PC-9 (cell line): ENCODE data around the gene LRRC32. TPM values are rescaled to one million over a fixed set of nuclear protein-coding genes. Genes with fewer than 3 reads are reported as not detected.

Source experiments
- BruUV-seq: library from RNA; stranded (reverse); fragments of 400-500 nt; replicated peaks from 2 replicates; lab custom pipeline; 2021; lab: Mats Ljungman, UMichigan
- CTCF ChIA-PET: fragments of 300-600 bp; sonication (Branson Sonifier 250); formaldehyde crosslinking; loops from one replicate; lab custom pipeline; 2022; ENCODE audit warnings: antibody characterized with exemption; lab: Charles Lee
- POLR2A ChIA-PET: fragments of 300-600 bp; sonication (Branson Sonifier 250); formaldehyde crosslinking; loops from one replicate; lab custom pipeline; 2022; ENCODE audit warnings: antibody characterized with exemption; ENCODE audit not compliant: unreplicated experiment; lab: Charles Lee
- DNase-seq, 2 experiments: peaks; one replicate each; pipeline versions ENCODE4 v3.0.0 to v3.0.0-alpha.2; 2015 to 2022; ENCODE audit warnings: mixed read lengths in 1 of 2
- H2AFZ ChIP-seq: fragments of 200-600 bp; sonication (generic); 2 replicates; pipeline ENCODE4 v1.8.1; 2017; ENCODE audit warnings: antibody characterized with exemption
- H3F3A ChIP-seq: fragments of 200-600 bp; sonication (generic); 2 replicates; pipeline ENCODE4 v1.8.1; 2017; ENCODE audit warnings: antibody characterized with exemption, mild to moderate bottlenecking, low read depth; ENCODE audit not compliant: insufficient read depth
- H3K27ac ChIP-seq: fragments of 200-600 bp; sonication (generic); 2 replicates; pipeline ENCODE4 v1.6.1; 2016; ENCODE audit warnings: mixed run types
- H3K27me3 ChIP-seq: fragments of 200-600 bp; sonication (generic); 2 replicates; pipeline ENCODE4 v1.6.1; 2016; ENCODE audit warnings: low read depth, mixed run types; ENCODE audit not compliant: insufficient read depth
- H3K36me3 ChIP-seq: fragments of 200-600 bp; sonication (generic); 2 replicates; pipeline ENCODE4 v1.6.1; 2016; ENCODE audit warnings: low read depth, mixed run types
- H3K4me1 ChIP-seq: fragments of 200-600 bp; sonication (generic); replicated peaks from 2 replicates; pipeline ENCODE4 v1.6.1; 2016; ENCODE audit warnings: mixed run types; ENCODE audit not compliant: insufficient read depth
- H3K4me2 ChIP-seq: fragments of 200-600 bp; sonication (generic); 2 replicates; pipeline ENCODE4 v1.6.1; 2017; ENCODE audit warnings: mixed run types
- H3K4me3 ChIP-seq: fragments of 200-600 bp; sonication (generic); 2 replicates; pipeline ENCODE4 v1.6.1; 2016; ENCODE audit warnings: mixed run types
- H3K79me2 ChIP-seq: fragments of 200-600 bp; sonication (generic); 2 replicates; pipeline ENCODE4 v1.6.1; 2017; ENCODE audit warnings: low read depth, mixed run types
- H3K9me2 ChIP-seq: fragments of 200-600 bp; sonication (generic); 2 replicates; pipeline ENCODE4 v1.8.1; 2017; ENCODE audit warnings: mild to moderate bottlenecking; ENCODE audit not compliant: insufficient read depth
- H3K9me3 ChIP-seq: fragments of 200-600 bp; sonication (generic); 2 replicates; pipeline ENCODE4 v1.8.1; 2016; ENCODE audit warnings: low read depth; ENCODE audit not compliant: insufficient read depth
- H4K20me1 ChIP-seq: fragments of 200-600 bp; sonication (generic); 2 replicates; pipeline ENCODE4 v1.8.1; 2017; ENCODE audit not compliant: insufficient read depth
- CTCF ChIP-seq: fragments of 200-600 bp; sonication (generic); conservative IDR thresholded peaks from 2 replicates; pipeline ENCODE4 v1.6.1; 2017; ENCODE audit warnings: mixed run types, antibody characterized with exemption, mild to moderate bottlenecking, moderate library complexity
- EZH2 ChIP-seq: fragments of 200-600 bp; sonication (generic); IDR thresholded peaks from 2 replicates; pipeline ENCODE4 v1.8.0; 2017; ENCODE audit warnings: antibody characterized with exemption, low read depth
- intact Hi-C: fragments of 100-400 bp; cut with micrococcal nuclease; formaldehyde crosslinking; loops from one replicate; pipeline ENCODE4 v1.10.0; 2022; ENCODE audit not compliant: unreplicated experiment
- total RNA-seq: library from RNA; stranded (reverse); gene quantifications from 2 replicates; pipeline ENCODE4 v1.2.3, GENCODE V29; 2021

Gene LRRC32
- total RNA-seq, 1 experiment from 2014 or later, result not detected

- intact Hi-C loops, result no loop called here
- BruUV-seq, result no TSS peak
- CTCF ChIA-PET, result no interaction called here
These were observed 11.6 kb downstream of the LRRC32 start for GRCh38 chr11:76658651-76659650.

DNA sequence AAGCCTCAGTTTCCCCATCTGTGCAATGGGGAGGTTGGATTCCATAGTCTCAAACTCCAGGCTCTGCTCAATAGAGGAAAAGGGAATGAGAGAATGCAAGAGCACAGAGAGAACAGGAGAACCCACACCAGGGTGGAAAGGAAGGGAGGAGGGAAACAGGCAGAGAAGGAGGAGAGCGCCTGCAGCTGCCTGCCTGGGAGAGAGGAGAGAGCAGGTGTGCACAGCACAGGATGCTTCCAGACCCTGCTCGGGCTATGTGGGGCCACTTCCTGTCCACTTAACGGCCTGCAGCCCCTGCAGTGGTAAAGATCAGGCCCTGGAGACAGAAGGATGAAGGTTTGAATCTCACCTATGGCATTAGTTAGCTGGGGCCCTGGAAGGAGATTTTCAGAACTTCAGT, 12.3 kb downstream of the LRRC32 start:
- DNase-seq, result no peak
- H4K20me1 ChIP-seq, result no peaks in the 10 kb centered on the region
- H3K27ac ChIP-seq, result no peak overlapping the region
- no peaks in the 10 kb centered on the region for H3K9me2 ChIP-seq
- TF ChIP-seq CTCF (no peak), EZH2 (no peak)
- BruUV-seq, result no TSS peak
- no peaks in the 10 kb centered on the region for H3K9me3 ChIP-seq
- H3K4me2 ChIP-seq, result no peak overlapping the region
- CTCF ChIA-PET, result no interaction called here
- H3K4me1 ChIP-seq, result no peaks in the 10 kb centered on the region
- H3K27me3 ChIP-seq, result peaks cover 28% of the 10 kb centered on the region; the same call in 1 of the 2 replicates
- no peak overlapping the region for H3K4me3 ChIP-seq
- POLR2A ChIA-PET, result no interaction called here
- intact Hi-C loops, result no loop called here
- no peak overlapping the region for H2AFZ ChIP-seq
- H3F3A ChIP-seq, result no peaks in the 10 kb centered on the region
- H3K36me3 ChIP-seq, result no peaks in the 10 kb centered on the region
- H3K79me2 ChIP-seq, result no peaks in the 10 kb centered on the region

More at GRCh38 chr11:76658651-76659650, 11.6 kb downstream of the LRRC32 start:
- no peaks in the 10 kb centered on the region for H3K9me2 ChIP-seq
- H3K9me3 ChIP-seq, result no peaks in the 10 kb centered on the region
- no peaks in the 10 kb centered on the region for H3F3A ChIP-seq
- no peak overlapping the region for H3K4me3 ChIP-seq
- no peak overlapping the region for H2AFZ ChIP-seq
- no peak overlapping the region for H3K4me2 ChIP-seq
- no peaks in the 10 kb centered on the region for H4K20me1 ChIP-seq
- peaks cover 34% of the 10 kb centered on the region; the same call in 1 of the 2 replicates for H3K27me3 ChIP-seq
- no peak for TF ChIP-seq EZH2
- TF ChIP-seq CTCF, result no peak
- peak in 1 of 2 experiments; percentile 12 for DNase-seq
- H3K4me1 ChIP-seq, result no peaks in the 10 kb centered on the region
- H3K79me2 ChIP-seq, result no peaks in the 10 kb centered on the region
- POLR2A ChIA-PET, result no interaction called here
- H3K27ac ChIP-seq, result no peak overlapping the region
- no peaks in the 10 kb centered on the region for H3K36me3 ChIP-seq

- Histone ChIP-seq H3K36me3 (no peaks in the 10 kb centered on the region), H3F3A (no peaks in the 10 kb centered on the region), H3K79me2 (no peaks in the 10 kb centered on the region), H3K4me2 (no peak overlapping the region), H4K20me1 (no peaks in the 10 kb centered on the region), H2AFZ (no peak overlapping the region), H3K4me1 (no peaks in the 10 kb centered on the region), H3K9me3 (no peaks in the 10 kb centered on the region), H3K4me3 (no peak overlapping the region), H3K9me2 (no peaks in the 10 kb centered on the region), H3K27ac (no peak overlapping the region), H3K27me3 (peaks cover 28% of the 10 kb centered on the region; the same call in 1 of the 2 replicates)
- no peak for TF ChIP-seq EZH2
- TF ChIP-seq CTCF, result no peak
- DNase-seq, result no peak
- CTCF ChIA-PET, result no interaction called here
- intact Hi-C loops, result no loop called here
- POLR2A ChIA-PET, result no interaction called here
- no TSS peak for BruUV-seq
These were observed 13.1 kb downstream of the LRRC32 start for GRCh38 chr11:76657187-76658170.
